SK-N-SH (cell line): Measurements from ENCODE around the gene CDKAL1.

Experiments used
- EP300 ChIP-seq, 2 experiments: IDR thresholded peaks; 2 replicates each; pipeline versions ENCODE4 v1.4.0 to v1.6.1; 2012; ENCODE audit warnings: borderline replicate concordance in 1 of 2, low read depth in 1 of 2, low read length in 1 of 2
- TAF1 ChIP-seq: IDR thresholded peaks from 2 replicates; pipeline ENCODE4 v1.6.1; 2012; ENCODE audit warnings: low read depth, mild to moderate bottlenecking, low read length, moderate library complexity, borderline replicate concordance
- TF ChIP-seq, protein P1 (sequence below): IDR thresholded peaks from 2 replicates; pipeline ENCODE4 v1.4.0; 2012; ENCODE audit warnings: low read depth
- TF ChIP-seq, protein P2 (sequence below): IDR thresholded peaks from 2 replicates; pipeline ENCODE4 v1.4.0; 2012; ENCODE audit warnings: low read depth, borderline replicate concordance
- TF ChIP-seq, protein P3 (sequence below): fragments of 200-600 bp; sonication (generic); IDR thresholded peaks from 2 replicates; pipeline ENCODE4 v1.6.1; 2017; ENCODE audit warnings: antibody characterized with exemption, mild to moderate bottlenecking, moderate library complexity

DNA sequence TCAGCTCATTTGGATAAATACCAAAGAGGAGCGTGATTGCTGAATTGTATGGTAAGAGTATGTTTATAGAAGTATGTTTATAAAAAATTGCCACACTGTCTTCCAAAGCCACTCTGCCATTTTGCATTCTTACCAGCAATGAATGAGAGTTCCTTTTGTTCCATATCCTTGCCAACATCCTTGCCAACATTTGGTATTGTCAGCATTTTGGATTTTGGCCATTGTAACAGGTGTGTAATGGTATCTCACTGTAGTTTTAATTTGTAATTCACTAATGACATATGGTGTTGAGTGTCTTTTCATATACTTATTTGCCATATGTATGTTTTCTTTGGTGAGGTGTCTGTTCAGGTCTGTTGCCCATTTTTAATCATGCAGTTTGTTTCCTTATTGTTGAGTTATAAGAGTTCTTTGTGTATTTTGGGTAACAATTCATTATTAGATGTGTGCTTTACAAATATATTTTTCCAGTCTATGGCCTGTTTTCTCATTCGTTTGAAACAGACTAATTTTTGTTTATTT, 539.1 kb downstream of the CDKAL1 start:
- TF ChIP-seq EP300 (IDR thresholded peaks at IDR 0.05; ENCODE audit: borderline replicate concordance in 1 of 2, low read depth in 1 of 2, low read length in 1 of 2): no peak
- TF ChIP-seq, protein P1, sequence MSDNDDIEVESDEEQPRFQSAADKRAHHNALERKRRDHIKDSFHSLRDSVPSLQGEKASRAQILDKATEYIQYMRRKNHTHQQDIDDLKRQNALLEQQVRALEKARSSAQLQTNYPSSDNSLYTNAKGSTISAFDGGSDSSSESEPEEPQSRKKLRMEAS: no peak
- TF ChIP-seq, protein P2, sequence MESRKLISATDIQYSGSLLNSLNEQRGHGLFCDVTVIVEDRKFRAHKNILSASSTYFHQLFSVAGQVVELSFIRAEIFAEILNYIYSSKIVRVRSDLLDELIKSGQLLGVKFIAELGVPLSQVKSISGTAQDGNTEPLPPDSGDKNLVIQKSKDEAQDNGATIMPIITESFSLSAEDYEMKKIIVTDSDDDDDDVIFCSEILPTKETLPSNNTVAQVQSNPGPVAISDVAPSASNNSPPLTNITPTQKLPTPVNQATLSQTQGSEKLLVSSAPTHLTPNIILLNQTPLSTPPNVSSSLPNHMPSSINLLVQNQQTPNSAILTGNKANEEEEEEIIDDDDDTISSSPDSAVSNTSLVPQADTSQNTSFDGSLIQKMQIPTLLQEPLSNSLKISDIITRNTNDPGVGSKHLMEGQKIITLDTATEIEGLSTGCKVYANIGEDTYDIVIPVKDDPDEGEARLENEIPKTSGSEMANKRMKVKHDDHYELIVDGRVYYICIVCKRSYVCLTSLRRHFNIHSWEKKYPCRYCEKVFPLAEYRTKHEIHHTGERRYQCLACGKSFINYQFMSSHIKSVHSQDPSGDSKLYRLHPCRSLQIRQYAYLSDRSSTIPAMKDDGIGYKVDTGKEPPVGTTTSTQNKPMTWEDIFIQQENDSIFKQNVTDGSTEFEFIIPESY: no peak
- no peak for TF ChIP-seq TAF1
- TF ChIP-seq, protein P3, sequence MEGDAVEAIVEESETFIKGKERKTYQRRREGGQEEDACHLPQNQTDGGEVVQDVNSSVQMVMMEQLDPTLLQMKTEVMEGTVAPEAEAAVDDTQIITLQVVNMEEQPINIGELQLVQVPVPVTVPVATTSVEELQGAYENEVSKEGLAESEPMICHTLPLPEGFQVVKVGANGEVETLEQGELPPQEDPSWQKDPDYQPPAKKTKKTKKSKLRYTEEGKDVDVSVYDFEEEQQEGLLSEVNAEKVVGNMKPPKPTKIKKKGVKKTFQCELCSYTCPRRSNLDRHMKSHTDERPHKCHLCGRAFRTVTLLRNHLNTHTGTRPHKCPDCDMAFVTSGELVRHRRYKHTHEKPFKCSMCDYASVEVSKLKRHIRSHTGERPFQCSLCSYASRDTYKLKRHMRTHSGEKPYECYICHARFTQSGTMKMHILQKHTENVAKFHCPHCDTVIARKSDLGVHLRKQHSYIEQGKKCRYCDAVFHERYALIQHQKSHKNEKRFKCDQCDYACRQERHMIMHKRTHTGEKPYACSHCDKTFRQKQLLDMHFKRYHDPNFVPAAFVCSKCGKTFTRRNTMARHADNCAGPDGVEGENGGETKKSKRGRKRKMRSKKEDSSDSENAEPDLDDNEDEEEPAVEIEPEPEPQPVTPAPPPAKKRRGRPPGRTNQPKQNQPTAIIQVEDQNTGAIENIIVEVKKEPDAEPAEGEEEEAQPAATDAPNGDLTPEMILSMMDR: no peak
